Chondrocyte (in vitro differentiated cells): ENCODE measurements around the gene TNIK. TPM values are rescaled to one million over a fixed set of nuclear protein-coding genes. Genes with fewer than 3 reads are reported as not detected.

Experiments
- DNase-seq: peaks from one replicate; pipeline ENCODE4 v3.0.0; 2021; ENCODE audit warnings: mixed read lengths, low spot score
- H3K27ac Mint-ChIP-seq: one replicate; pipeline ENCODE4 v1.8.0; 2021; ENCODE audit warnings: mild to moderate bottlenecking, moderate library complexity, mixed read lengths; ENCODE audit not compliant: unreplicated experiment
- H3K27me3 Mint-ChIP-seq: 2 replicates; pipeline ENCODE4 v1.8.0; 2021; ENCODE audit warnings: low read depth, mixed read lengths
- H3K36me3 Mint-ChIP-seq: 2 replicates; pipeline ENCODE4 v1.8.0; 2021; ENCODE audit warnings: low read depth, mixed read lengths
- H3K4me1 Mint-ChIP-seq: 2 replicates; pipeline ENCODE4 v1.8.0; 2021; ENCODE audit warnings: low read depth, mild to moderate bottlenecking, mixed read lengths
- H3K4me3 Mint-ChIP-seq: one replicate; pipeline ENCODE4 v1.8.0; 2021; ENCODE audit warnings: mild to moderate bottlenecking, moderate library complexity, mixed read lengths; ENCODE audit not compliant: unreplicated experiment
- H3K9me3 Mint-ChIP-seq: 2 replicates; pipeline ENCODE4 v1.8.0; 2021; ENCODE audit warnings: low read depth, mixed read lengths
- total RNA-seq: library from RNA; stranded (reverse); gene quantifications from 3 replicates; pipeline ENCODE4 v1.2.1, GENCODE V29; 2021
- TF ChIP-seq, protein P1 (sequence below): fragments of 200-600 bp; sonication (generic); IDR thresholded peaks from 2 replicates; pipeline ENCODE4 v1.5.0; 2021; ENCODE audit warnings: antibody characterized with exemption, mild to moderate bottlenecking, moderate library complexity

Gene TNIK
- total RNA-seq, 1 donor from 2014 or later: 17.5 TPM

- no peaks in the 10 kb centered on the region for H3K9me3 Mint-ChIP-seq
- no peak for DNase-seq
- H3K27me3 Mint-ChIP-seq: no peaks in the 10 kb centered on the region
- TF ChIP-seq, protein P1, sequence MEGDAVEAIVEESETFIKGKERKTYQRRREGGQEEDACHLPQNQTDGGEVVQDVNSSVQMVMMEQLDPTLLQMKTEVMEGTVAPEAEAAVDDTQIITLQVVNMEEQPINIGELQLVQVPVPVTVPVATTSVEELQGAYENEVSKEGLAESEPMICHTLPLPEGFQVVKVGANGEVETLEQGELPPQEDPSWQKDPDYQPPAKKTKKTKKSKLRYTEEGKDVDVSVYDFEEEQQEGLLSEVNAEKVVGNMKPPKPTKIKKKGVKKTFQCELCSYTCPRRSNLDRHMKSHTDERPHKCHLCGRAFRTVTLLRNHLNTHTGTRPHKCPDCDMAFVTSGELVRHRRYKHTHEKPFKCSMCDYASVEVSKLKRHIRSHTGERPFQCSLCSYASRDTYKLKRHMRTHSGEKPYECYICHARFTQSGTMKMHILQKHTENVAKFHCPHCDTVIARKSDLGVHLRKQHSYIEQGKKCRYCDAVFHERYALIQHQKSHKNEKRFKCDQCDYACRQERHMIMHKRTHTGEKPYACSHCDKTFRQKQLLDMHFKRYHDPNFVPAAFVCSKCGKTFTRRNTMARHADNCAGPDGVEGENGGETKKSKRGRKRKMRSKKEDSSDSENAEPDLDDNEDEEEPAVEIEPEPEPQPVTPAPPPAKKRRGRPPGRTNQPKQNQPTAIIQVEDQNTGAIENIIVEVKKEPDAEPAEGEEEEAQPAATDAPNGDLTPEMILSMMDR: no peak
- H3K36me3 Mint-ChIP-seq: no peaks in the 10 kb centered on the region
- peaks cover 25% of the 10 kb centered on the region for H3K4me1 Mint-ChIP-seq
- H3K27ac Mint-ChIP-seq: no peak overlapping the region
- no peak overlapping the region for H3K4me3 Mint-ChIP-seq
These were observed 18.0 kb downstream of the TNIK start for GRCh38 chr3:171442184-171442583.

DNA sequence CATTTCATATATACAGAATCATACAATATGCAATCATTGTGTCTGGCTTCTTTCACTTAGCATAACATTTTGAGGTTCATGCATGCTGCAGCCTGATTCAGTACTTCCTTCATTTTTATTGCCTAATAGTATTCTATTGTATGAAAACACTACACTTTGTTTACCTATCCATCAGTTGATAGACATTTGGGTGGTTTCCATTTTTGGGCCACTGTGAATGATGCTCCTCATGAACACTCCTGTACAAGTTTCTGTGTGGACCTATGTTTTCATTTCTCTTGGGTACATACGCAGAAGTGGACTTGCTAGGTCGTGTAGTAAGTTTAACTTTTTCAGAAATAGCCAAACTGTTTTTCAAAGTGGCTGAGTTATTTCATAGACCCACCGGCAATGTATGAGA, 18.8 kb downstream of the TNIK start:
- Mint-ChIP-seq H3K27me3 (no peaks in the 10 kb centered on the region), H3K4me3 (no peak overlapping the region), H3K4me1 (peaks cover 25% of the 10 kb centered on the region), H3K27ac (no peak overlapping the region), H3K9me3 (no peaks in the 10 kb centered on the region), H3K36me3 (no peaks in the 10 kb centered on the region)
- no peak for DNase-seq
- TF ChIP-seq, protein P1: no peak

DNA sequence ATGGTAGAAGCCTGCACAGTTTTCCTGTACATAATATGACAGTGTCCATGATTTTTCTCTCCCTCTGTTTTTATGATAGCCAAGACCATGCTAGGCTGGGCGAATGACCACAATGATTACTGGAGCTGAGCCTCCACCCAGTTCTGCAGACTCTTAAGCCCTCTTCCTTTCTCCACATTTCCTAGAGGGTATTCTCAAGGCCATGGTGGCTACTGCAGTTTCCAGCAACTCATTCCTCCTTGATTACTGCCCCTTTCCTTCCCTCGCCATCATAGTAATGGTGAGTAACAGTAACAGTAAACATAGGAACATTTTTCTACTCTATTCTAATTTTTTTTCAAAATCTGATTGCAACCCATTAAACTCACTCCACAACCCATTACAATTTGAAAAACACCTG, 20.2 kb downstream of the TNIK start:
- Mint-ChIP-seq H3K4me1 (peaks cover 25% of the 10 kb centered on the region), H3K36me3 (no peaks in the 10 kb centered on the region), H3K27ac (no peak overlapping the region), H3K9me3 (no peaks in the 10 kb centered on the region), H3K27me3 (no peaks in the 10 kb centered on the region), H3K4me3 (no peak overlapping the region)
- DNase-seq: no peak
- TF ChIP-seq, protein P1: no peak

- no peaks in the 10 kb centered on the region for H3K27me3 Mint-ChIP-seq
- no peak overlapping the region for H3K27ac Mint-ChIP-seq
- TF ChIP-seq, protein P1: no peak
- no peaks in the 10 kb centered on the region for H3K36me3 Mint-ChIP-seq
- no peak overlapping the region for H3K4me3 Mint-ChIP-seq
- peaks cover 2% of the 10 kb centered on the region for H3K9me3 Mint-ChIP-seq
- DNase-seq: no peak
- peaks cover 12% of the 10 kb centered on the region for H3K4me1 Mint-ChIP-seq
These were observed 23.0 kb downstream of the TNIK start for GRCh38 chr3:171437115-171437756.

GRCh38 chr3:171436380-171436779, 23.8 kb downstream of the TNIK start:
- TF ChIP-seq, protein P1: no peak
- Mint-ChIP-seq H3K4me3 (no peak overlapping the region), H3K4me1 (peaks cover 4% of the 10 kb centered on the region), H3K9me3 (peaks cover 2% of the 10 kb centered on the region), H3K27me3 (no peaks in the 10 kb centered on the region), H3K27ac (no peak overlapping the region), H3K36me3 (no peaks in the 10 kb centered on the region)
- DNase-seq: no peak
